Hypothalamus (tissue), 51 donors: ENCODE measurements around the gene HNRNPR.

Experiments used
- DNase-seq, 51 donors: peaks; one replicate each; lab custom pipeline; 2025; lab: John Stamatoyannopoulos, UW

Gene HNRNPR

GRCh38 chr1:23369335-23370013, 25.4 kb upstream of the HNRNPR start, which contains the start of gene ZNF436:
Gene ZNF436, minus strand, starts transcription at chr1:23369836. Its CDS starts 1,831 bp downstream, at chr1:23368005.
- peak in 41 of 51 donors; percentile 18 to 81 (median 50) for DNase-seq

- DNase-seq: peak; percentile 42 to 93 (median 82)
These were observed 24.7 kb upstream of the HNRNPR start for GRCh38 chr1:23368562-23369334.

GRCh38 chr1:23367791-23368561, 23.9 kb upstream of the HNRNPR start:
- peak; percentile 70 to 99 (median 98) for DNase-seq

- DNase-seq: no peak
These were observed 23.3 kb upstream of the HNRNPR start for GRCh38 chr1:23367451-23367790.

- no peak for DNase-seq
These were observed 22.5 kb upstream of the HNRNPR start for GRCh38 chr1:23366598-23366997.

- no peak for DNase-seq
These were observed 22.1 kb upstream of the HNRNPR start for GRCh38 chr1:23366146-23366545.

GRCh38 chr1:23362218-23362713, 18.2 kb upstream of the HNRNPR start:
- DNase-seq: no peak

GRCh38 chr1:23358310-23358875, 14.3 kb upstream of the HNRNPR start:
- DNase-seq: no peak

GRCh38 chr1:23357138-23357908, 13.2 kb upstream of the HNRNPR start:
- DNase-seq: no peak

GRCh38 chr1:23356471-23357137, 12.5 kb upstream of the HNRNPR start:
- DNase-seq: peak in 16 of 51 donors; percentile 6 to 66 (median 24)

- no peak for DNase-seq
These were observed 10.2 kb upstream of the HNRNPR start for GRCh38 chr1:23354245-23354644.

GRCh38 chr1:23352096-23352695, 8.1 kb upstream of the HNRNPR start:
- no peak for DNase-seq

- DNase-seq: no peak
These were observed 1.8 kb upstream of the HNRNPR start for GRCh38 chr1:23345920-23346319.

GRCh38 chr1:23344987-23345472, 946 bp upstream of the HNRNPR start:
- DNase-seq: peak in 1 of 51 donors; percentile 79

- peak in 17 of 51 donors; percentile 10 to 65 (median 43) for DNase-seq
These were observed 618 bp downstream of the HNRNPR start for GRCh38 chr1:23343221-23344110.

GRCh38 chr1:23341931-23342692, 2.0 kb downstream of the HNRNPR start:
- DNase-seq: no peak

GRCh38 chr1:23339632-23340031, 4.5 kb downstream of the HNRNPR start:
- DNase-seq: no peak
